ENCODE measurements around the gene SLC51B.

The SLC51B gene

DNA sequence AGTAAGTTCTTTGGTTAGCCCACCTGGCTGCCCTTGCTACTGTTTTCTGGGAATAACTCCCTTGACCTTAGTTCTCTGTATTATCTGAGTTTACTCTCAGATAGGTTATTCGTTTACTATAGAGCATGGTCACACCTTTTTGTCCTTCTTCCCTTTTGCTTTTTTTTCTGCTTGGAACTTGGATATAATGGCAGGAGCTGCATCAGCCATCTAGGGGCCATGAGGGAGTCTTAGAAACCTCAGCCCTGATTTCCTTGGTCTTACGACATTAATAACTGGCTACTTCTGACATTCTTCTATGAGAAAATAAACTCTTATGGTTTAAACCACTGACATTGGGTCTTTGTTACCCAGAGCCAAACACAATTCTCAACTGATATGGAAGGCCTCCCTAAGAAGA lies 3.4 kb upstream of the SLC51B start:
- no peak for DNase-seq (ENCODE audit: low read depth)

DNA sequence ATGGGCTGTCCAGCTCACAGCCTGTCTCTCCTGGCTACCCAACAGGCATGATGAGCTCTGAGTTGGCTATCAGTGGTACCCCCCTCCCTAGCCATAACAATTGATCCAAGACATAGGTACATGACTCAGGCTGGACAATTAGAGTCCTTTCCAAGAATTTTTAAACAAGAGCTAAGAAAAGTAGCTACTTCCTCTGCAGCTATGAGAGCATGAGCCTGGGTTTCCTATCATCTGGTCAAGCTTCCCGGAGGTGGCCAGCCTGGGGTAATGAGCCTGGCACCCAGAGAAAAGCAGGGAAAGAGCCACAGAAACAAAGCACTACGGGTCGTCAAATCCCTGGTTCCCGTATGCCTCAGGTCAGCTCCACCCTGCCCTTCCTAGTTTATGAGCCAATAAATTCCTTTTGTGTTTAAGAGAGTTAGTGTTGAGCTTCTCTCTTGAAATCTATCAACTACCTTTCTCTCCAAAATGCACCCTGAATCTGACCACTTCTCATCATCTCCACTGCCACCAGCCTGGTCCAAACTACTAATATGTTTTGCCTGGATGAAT lies 2.3 kb upstream of the SLC51B start:
- DNase-seq (ENCODE audit: low read depth), result no peak

DNA sequence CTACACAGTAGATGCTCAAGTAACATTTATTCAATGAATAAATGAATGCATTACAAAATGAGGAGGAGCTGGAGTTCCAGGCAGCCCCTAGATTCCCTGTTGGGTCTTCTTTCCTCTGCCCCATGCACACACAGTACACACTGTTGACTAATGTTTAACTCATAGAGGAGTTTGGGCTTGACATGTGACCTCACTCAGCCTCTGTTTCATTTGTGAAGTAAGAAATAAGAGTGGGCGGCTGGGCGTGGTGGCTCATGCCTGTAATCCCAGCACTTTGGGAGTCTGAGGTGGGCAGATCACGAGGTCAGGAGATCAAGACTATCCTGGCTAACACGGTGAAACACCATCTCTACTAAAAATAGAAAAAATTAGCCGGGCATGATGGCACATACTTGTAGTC lies 969 bp upstream of the SLC51B start:
- DNase-seq (ENCODE audit: low read depth), result peak; percentile 24

GRCh38 chr15:65048241-65048640 lies 3.1 kb downstream of the SLC51B start:
- DNase-seq (ENCODE audit: low read depth), result no peak

- DNase-seq (ENCODE audit: low read depth), result peak; percentile 73
These were observed 4.2 kb downstream of the SLC51B start for GRCh38 chr15:65049418-65049840.

GRCh38 chr15:65050270-65050669 lies 5.1 kb downstream of the SLC51B start:
- DNase-seq (ENCODE audit: low read depth), result no peak

GRCh38 chr15:65051266-65051665 lies 6.1 kb downstream of the SLC51B start:
- DNase-seq (ENCODE audit: low read depth), result no peak

GRCh38 chr15:65052956-65053355 lies 7.8 kb downstream of the SLC51B start:
- DNase-seq (ENCODE audit: low read depth), result no peak

DNA sequence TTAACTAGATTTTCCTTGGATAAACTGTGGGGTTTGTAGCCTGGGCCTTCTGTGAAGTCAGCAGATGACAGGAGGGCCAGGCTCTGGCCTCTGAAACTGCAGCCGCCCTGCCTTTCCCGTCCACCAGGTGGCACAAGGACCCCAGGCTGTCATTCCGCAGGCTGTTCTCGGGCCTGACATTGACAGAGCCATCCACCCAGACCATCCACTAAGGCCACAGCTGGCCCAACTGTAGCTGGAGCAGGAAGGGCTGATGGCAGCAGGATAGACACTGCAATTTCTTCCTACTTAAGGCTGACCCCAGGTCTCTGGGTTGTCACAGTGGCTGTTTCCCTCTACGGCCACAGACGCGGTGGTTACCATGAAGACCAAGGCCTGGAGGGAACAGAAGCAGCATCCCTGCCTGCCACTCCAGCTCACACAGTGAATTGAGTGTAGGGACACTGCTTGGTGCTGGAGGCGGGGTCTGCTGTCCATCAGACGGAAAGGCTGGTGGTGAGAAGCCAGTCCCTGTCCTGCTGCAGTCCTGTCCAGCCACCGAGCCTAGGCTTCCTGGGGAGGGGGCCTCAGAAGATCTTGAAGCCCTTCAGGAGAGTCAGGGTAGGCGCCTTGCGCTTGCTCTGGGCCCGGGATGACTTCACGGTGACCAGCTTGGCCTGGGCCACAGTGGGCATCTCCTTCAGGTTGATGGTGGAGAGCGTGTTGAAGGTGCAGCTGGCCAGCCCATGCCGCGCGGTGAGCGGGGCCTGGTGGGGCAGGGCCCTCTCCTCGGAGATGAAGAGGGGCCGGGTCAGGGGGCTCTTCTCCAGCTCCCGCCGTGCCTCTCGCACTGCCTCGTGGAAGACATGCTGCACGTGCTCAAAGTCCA lies 9.4 kb downstream of the SLC51B start:
- no peak for DNase-seq (ENCODE audit: low read depth)

GRCh38 chr15:65055201-65055870 lies 10.1 kb downstream of the SLC51B start:
- DNase-seq (ENCODE audit: low read depth), result no peak

GRCh38 chr15:65056106-65056505 lies 10.9 kb downstream of the SLC51B start:
- DNase-seq (ENCODE audit: low read depth), result no peak

DNA sequence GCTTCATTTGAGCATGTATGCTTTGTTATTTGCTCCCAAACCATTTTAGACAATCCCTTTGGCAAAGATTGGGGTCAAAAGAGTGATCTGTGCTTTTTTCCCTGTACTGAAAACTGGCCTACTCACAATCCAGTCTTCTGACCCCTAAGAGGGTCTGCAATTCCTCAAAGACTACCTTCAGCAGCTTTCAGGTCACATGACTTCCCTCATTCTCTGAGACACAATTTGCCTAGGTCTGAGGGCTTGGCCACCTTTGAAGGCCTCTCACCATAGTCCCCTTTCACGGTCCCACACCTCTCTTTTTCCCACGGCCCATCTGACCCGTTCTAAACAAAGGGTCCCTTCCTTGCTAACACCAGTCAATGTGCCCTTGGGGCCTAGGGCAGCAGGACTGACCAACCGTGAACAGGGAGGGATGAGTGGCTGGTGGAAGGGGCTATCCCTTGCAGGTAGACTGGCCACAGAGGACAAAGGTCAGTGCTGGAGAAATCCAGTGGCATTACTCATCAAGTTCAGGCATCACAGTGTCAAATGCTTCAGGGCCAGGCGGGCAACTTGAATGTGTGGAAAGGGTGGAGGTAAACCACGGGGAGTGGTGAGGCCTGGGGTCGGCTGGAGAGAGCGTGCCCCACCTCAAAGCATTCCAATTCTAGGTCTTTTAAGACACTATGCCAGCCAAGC lies 11.8 kb downstream of the SLC51B start:
- no peak for DNase-seq (ENCODE audit: low read depth)

- no peak for DNase-seq (ENCODE audit: low read depth)
These were observed 12.4 kb downstream of the SLC51B start for GRCh38 chr15:65057549-65057940.

- DNase-seq (ENCODE audit: low read depth), result no peak
These were observed 13.5 kb downstream of the SLC51B start for GRCh38 chr15:65058394-65059368.

GRCh38 chr15:65059369-65059750 lies 14.2 kb downstream of the SLC51B start:
- no peak for DNase-seq (ENCODE audit: low read depth)

DNA sequence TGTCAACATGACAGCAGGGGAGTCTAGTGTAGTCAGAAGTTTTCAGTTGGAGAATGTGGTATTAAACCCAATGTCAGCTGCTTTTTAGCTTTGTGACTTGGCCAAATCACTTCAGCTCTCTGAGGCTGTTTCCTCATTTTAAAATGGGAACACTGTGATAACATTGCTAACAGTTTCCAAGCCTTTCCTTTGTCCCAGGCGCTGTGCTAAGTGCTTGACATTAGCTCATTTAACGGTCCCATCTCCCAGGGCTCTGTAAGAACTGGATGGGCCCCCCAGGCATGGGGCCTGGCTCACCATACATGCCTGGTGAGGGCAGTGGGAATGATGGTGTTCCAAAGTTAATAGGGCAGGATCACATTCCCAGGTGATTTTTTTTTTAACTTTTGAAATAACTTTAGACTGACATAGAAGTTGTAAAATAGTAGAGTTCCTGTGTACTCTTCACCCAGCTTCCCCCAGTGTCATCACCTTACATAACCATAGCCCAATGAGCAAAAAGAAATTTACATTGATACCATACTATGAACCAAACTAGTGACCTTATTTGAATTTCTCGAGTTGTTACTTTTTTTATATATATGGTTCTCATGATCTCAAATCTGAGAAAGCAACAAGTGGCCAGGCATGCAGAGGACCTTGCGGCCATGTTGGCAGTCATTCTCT lies 14.9 kb downstream of the SLC51B start:
- no peak for DNase-seq (ENCODE audit: low read depth)

DNA sequence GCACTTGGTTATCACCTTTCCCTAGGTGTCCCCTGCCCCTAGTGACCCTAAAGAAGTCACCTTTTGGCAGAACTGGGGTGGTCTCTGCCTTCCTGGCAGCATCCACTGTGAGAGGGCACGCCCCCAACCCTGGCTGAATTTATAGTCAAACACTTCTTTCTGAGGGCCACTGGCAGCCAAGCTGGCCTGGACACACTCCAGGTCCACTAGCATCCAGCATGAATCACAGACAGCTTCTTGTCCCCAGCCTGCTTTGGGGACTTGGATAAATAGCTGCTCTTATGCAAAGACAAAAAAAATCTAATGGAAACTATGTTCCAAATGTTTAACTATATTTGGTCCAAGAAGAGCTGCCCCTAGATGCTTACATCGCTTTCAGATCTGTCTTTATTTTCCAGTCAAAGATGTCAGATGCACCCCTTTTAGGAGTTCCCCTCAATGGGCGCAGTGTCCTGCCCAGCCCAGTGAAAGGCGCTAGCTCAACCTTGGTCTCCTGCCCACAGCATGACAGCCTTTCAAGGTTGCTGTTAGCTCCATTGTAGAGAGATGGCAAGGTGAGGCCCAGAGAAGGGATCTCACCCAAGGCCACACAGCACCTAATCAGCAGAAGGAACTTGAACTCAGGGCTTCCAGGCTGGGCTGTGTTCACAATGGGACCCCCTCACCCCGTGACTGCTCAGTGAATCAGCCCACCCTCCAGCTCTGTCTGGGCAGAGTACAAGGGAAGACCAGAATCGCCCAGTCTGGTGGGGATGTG lies 15.6 kb downstream of the SLC51B start:
- DNase-seq (ENCODE audit: low read depth), result no peak

- no peak for DNase-seq (ENCODE audit: low read depth)
These were observed 16.9 kb downstream of the SLC51B start for GRCh38 chr15:65062061-65062460.

DNA sequence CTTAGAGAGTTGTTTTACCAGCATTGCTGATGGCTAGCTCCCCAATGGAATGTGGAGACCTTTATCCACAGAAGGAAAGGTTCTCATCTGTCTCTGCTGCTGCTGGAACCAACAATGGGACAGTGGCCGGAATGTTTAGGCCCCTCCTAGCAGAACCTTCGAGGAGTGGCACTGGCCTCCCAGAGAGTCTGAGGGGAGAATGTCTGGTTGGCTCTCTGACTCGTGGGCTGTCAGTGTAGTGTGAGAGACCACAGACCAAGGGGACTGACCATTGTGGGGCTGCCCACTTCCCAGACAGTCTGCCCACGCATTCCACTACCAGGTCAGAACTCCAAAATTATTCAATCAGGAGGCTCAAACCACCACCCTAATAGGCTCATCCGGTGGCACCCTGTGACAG lies 17.5 kb downstream of the SLC51B start:
- no peak for DNase-seq (ENCODE audit: low read depth)

GRCh38 chr15:65066001-65066634 lies 20.9 kb downstream of the SLC51B start:
- no peak for DNase-seq (ENCODE audit: low read depth)

All from non-pigmented ciliary epithelial cell (primary cell).